Measurements from ENCODE around the gene MRPS17. TPM values are rescaled to one million over a fixed set of nuclear protein-coding genes. Genes with fewer than 3 reads are reported as not detected.
A peak's percentile ranks its signal among the peaks of the same experiment; 100 is the strongest.

MRPS17 gene
- 10 to 100 TPM; 10.4 to 19.3 TPM for total RNA-seq

- H3K4me1 ChIP-seq, result no peaks in the 10 kb centered on the region
- H3K9ac ChIP-seq (ENCODE audit: low read depth in 2 of 2, low read length in 2 of 2), result peak within 1 kb of the TSS; percentile 84 to 91
- DNase-seq, result peak; percentile 96
- no peaks in the 10 kb centered on the region for H3K27me3 ChIP-seq
- peak within 1 kb of the TSS; percentile 86 for H3K4me3 ChIP-seq
- no peaks in the 10 kb centered on the region for H3K9me3 ChIP-seq
- peak within 1 kb of the TSS; percentile 19 for H3K27ac ChIP-seq
- no peak for TF ChIP-seq CTCF (IDR thresholded peaks at IDR 0.05)
- no peaks in the 10 kb centered on the region for H3K36me3 ChIP-seq
- intact Hi-C loops (cut with DNase I), result no loop called here
These were observed at the start of gene MRPS17 for GRCh38 chr7:55951637-55952351. MRPS17 (plus strand) TSS chr7:55951877; CDS start chr7:55953196, 1,319 bp downstream.

GRCh38 chr7:55903985-55904759 lies 47.5 kb upstream of the MRPS17 start:
- Histone ChIP-seq H3K36me3 (no peaks in the 10 kb centered on the region), H3K9me3 (no peaks in the 10 kb centered on the region), H3K4me3 (no peak overlapping the region), H3K4me1 (no peaks in the 10 kb centered on the region), H3K27ac (no peak overlapping the region), H3K9ac (ENCODE audit: low read depth in 2 of 2, low read length in 2 of 2) (no peak overlapping the region), H3K27me3 (no peaks in the 10 kb centered on the region)
- no peak for DNase-seq
- intact Hi-C loops (cut with DNase I), result no loop called here
- TF ChIP-seq CTCF (IDR thresholded peaks at IDR 0.05), result no peak

GRCh38 chr7:55912748-55913158 lies 38.9 kb upstream of the MRPS17 start:
- DNase-seq, result no peak
- no peaks in the 10 kb centered on the region for H3K9me3 ChIP-seq
- H3K4me3 ChIP-seq, result no peak overlapping the region
- no peak overlapping the region for H3K9ac ChIP-seq (ENCODE audit: low read depth in 2 of 2, low read length in 2 of 2)
- H3K4me1 ChIP-seq, result no peaks in the 10 kb centered on the region
- intact Hi-C loops (cut with DNase I), result no loop called here
- H3K27ac ChIP-seq, result no peak overlapping the region
- H3K27me3 ChIP-seq, result no peaks in the 10 kb centered on the region
- no peak for TF ChIP-seq CTCF (IDR thresholded peaks at IDR 0.05)
- no peaks in the 10 kb centered on the region for H3K36me3 ChIP-seq

DNA sequence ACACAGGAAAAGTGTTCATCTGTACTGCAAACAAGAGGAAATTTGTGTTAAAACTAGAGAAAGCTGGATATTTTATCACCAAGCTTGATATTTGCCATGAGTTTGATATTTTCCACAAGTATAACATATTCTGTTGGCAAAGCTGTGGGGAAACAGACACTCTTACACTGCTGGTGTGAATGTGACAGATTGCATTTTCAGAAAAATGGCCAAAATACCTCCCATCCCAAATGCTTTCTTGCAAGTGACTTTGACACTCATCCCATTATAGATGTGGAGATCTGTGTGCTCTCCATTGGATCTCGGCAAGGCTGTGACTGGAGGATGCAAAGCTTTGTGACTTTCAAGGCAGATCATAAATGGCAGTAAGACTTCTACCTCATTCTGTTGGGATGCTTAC lies 33.9 kb upstream of the MRPS17 start:
- intact Hi-C loops (cut with DNase I), result no loop called here
- Histone ChIP-seq H3K4me3 (no peak overlapping the region), H3K9ac (ENCODE audit: low read depth in 2 of 2, low read length in 2 of 2) (no peak overlapping the region), H3K27me3 (no peaks in the 10 kb centered on the region), H3K27ac (no peak overlapping the region), H3K4me1 (no peaks in the 10 kb centered on the region), H3K36me3 (no peaks in the 10 kb centered on the region), H3K9me3 (no peaks in the 10 kb centered on the region)
- no peak for DNase-seq
- TF ChIP-seq CTCF (IDR thresholded peaks at IDR 0.05), result no peak

GRCh38 chr7:55928006-55928767 lies 23.5 kb upstream of the MRPS17 start:
- H3K4me1 ChIP-seq, result no peaks in the 10 kb centered on the region
- no peaks in the 10 kb centered on the region for H3K36me3 ChIP-seq
- TF ChIP-seq CTCF (IDR thresholded peaks at IDR 0.05), result no peak
- intact Hi-C loops (cut with DNase I), result no loop called here
- no peaks in the 10 kb centered on the region for H3K9me3 ChIP-seq
- no peak overlapping the region for H3K4me3 ChIP-seq
- no peaks in the 10 kb centered on the region for H3K27me3 ChIP-seq
- DNase-seq, result no peak
- H3K27ac ChIP-seq, result no peak overlapping the region
- H3K9ac ChIP-seq (ENCODE audit: low read depth in 2 of 2, low read length in 2 of 2), result no peak overlapping the region
